RWPE1 (cell line): ENCODE data around the gene RERE.

Source experiments
- CTCF ChIA-PET: fragments of 350-600 bp; sonication (Branson Sonifier 250); formaldehyde crosslinking; extraction: SDS; loops from one replicate; lab custom pipeline; 2021; lab: Yijun Ruan, JAX
- POLR2A ChIA-PET: fragments of 400-600 bp; formaldehyde crosslinking; extraction: SDS; loops from one replicate; lab custom pipeline; 2020; ENCODE audit warnings: antibody characterized with exemption; ENCODE audit not compliant: low non-redundant PET; lab: Yijun Ruan, JAX
- DNase-seq: peaks from one replicate; pipeline ENCODE4 v3.0.0; 2012; ENCODE audit warnings: low spot score
- H3K27ac ChIP-seq: fragments of 450-650 bp; 2 replicates; pipeline ENCODE4 v1.5.1; 2017
- TF ChIP-seq, protein P1 (sequence below): fragments of 450-650 bp; conservative IDR thresholded peaks from 2 replicates; pipeline ENCODE4 v1.5.1; 2017; ENCODE audit warnings: low read depth, mild to moderate bottlenecking

RERE gene

DNA sequence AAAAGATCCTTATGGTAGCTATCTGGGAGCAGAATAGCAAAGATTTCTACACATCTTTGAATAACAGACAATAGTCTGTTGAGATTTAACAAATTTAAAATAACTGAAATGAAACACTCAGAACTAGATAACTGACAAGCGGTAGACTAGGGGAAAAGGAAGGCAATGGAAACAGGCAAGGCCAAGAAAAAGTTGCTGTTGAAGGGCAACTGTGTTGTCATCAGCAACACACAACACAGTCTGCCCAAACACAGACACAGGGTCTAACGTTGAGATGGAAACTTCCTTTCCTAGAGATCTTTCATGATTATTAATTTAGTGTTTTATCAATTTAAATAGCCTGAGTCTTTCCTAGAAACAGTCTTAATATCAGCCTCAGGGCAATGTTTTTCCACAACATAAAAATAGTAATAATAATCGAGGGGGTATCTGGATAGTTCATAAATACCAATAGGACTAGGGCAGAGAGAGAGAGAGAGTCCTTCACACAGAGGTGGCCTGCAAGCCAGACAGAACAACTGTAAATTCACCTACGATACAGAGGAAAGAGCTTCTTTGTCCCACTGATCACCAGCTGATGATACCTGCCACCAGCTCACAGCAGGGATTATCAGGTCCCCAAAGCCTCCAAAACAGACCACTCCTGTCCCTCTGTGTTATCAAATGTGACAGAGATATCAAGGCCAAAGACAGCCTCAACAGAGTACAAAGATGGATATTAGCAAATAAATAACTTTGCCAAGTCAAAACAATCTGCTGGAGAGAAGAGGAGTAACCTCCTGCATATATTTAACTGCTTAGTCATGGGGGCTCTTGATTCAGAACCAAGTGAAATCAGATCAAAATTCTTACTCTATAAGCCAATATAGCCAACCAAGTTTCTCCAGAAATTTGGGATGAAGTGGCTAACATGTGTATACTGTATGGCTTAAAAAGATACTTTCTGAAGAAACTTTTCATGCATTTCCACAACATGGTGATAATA, 254.3 kb downstream of the RERE start:
- POLR2A ChIA-PET, result no interaction called here
- no peak for DNase-seq
- no peak overlapping the region for H3K27ac ChIP-seq
- TF ChIP-seq, protein P1, sequence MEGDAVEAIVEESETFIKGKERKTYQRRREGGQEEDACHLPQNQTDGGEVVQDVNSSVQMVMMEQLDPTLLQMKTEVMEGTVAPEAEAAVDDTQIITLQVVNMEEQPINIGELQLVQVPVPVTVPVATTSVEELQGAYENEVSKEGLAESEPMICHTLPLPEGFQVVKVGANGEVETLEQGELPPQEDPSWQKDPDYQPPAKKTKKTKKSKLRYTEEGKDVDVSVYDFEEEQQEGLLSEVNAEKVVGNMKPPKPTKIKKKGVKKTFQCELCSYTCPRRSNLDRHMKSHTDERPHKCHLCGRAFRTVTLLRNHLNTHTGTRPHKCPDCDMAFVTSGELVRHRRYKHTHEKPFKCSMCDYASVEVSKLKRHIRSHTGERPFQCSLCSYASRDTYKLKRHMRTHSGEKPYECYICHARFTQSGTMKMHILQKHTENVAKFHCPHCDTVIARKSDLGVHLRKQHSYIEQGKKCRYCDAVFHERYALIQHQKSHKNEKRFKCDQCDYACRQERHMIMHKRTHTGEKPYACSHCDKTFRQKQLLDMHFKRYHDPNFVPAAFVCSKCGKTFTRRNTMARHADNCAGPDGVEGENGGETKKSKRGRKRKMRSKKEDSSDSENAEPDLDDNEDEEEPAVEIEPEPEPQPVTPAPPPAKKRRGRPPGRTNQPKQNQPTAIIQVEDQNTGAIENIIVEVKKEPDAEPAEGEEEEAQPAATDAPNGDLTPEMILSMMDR, result no peak
- CTCF ChIA-PET, result interaction anchor here (0.6 to 3.1 kb wide), 5 partner anchors 8 to 286 kb away, joined by 3 to 11 read pairs (median 3); no protein-coding TSS in a partner anchor

DNA sequence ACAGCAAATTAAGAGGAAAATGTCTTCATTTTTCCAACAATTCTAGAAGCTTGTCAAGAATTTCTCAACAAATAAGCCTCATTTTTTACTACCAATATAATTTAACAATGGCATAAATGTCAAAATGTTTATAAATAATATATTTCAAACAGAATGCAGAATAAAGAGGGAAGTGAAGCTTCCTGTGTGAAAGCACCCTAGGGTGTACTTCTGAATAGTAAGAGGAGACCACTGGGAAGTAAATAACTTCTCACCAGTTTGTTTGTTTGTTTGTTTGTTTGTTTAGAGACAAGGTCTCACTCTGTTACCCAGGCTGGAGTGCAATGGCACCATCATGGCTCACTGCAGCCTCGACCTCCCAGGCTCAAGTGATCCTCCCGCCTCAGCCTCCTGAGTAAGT, 255.2 kb downstream of the RERE start:
- TF ChIP-seq, protein P1, result no peak
- no peak overlapping the region for H3K27ac ChIP-seq
- ChIA-PET CTCF (interaction anchor here (0.7 to 3.1 kb wide), 4 partner anchors 9 to 287 kb away, joined by 3 to 11 read pairs (median 3); no protein-coding TSS in a partner anchor), POLR2A (no interaction called here)
- DNase-seq, result no peak

DNA sequence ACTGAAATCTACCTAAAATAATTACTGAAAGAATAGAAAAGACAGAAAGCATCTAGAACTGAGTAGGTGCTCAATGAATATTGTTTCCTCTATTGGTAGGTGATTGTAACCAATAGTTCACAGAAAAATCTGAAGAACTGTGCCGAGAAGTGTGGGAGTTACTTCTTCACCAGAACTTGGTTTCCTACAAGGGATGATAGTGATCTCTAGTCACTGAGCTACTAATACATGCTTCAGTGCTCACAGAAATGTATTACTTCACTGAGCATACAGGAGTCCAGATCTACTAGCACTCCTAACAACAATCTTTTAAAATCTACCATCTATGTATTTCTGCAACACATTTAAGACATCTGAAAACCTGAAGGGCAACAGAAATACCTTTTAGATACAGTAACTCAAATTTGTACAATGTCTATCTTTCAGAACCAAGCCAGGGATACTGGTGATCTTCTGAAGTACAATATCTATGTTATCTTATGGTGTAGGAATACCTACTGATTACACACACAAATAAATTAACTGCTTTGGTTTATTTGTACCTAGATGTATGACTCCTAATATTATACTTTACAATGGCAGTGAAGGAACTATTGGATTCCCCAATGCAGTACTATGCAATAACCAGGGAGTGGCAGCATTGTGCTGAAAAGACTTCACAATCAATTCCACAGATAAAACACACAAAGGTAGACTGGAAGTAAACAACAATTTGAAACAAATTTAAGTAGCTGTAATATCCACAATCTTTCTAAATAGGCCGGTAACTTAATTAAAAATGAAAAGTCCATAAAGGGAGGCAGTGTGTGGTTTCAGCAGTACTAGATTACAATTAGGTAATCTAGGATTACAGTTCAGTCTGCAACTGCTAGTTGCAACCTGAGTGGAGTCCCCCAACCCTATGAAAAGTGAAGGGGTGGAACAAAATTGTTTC, 256.6 kb downstream of the RERE start:
- DNase-seq, result peak; percentile 41
- TF ChIP-seq, protein P1, result peak; percentile 93
- ChIA-PET CTCF (interaction anchor here (0.5 to 3.1 kb wide), 6 partner anchors 98 to 289 kb away, joined by 3 to 11 read pairs (median 4); no protein-coding TSS in a partner anchor), POLR2A (no interaction called here)
- H3K27ac ChIP-seq, result no peak overlapping the region

DNA sequence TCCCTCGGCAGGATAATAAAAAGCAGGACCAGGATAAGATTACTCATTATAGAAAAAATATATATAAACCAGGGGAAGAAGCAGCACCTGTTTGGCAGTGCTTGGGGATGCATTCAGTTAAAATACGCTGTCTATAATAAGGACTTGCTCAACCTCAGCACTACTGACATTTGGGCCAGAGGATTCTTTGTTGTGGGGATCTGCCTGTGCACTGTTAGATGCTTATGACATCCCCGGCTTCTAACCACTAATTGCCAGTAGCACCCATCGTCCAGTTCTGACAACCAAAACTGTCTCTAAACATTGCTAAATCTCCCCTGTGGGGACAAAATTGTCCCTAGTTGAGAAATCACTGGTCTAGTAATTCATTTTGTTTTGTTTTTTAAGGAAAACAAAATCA, 257.4 kb downstream of the RERE start:
- TF ChIP-seq, protein P1, result no peak
- POLR2A ChIA-PET, result no interaction called here
- H3K27ac ChIP-seq, result no peak overlapping the region
- CTCF ChIA-PET, result no interaction called here
- DNase-seq, result no peak

DNA sequence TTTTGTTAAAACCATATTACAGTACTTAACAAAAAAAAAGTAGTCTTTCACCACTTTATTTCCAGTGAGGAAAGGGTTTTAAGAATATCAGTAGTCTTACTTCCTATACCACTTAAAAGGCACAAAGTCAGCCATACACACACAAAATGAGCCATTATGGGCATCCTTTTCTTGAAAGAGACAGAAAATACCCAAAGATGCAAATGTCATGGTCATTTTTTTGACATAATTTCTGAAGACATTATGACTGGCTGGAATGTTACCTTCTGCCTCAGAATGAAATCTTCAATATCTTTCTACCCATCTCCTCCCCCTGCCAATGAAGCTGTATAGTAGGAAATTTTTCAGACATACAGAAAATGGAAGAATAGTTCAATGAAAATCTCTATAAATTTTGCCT, 261.9 kb downstream of the RERE start:
- POLR2A ChIA-PET, result no interaction called here
- CTCF ChIA-PET, result no interaction called here
- no peak for DNase-seq
- no peak overlapping the region for H3K27ac ChIP-seq
- TF ChIP-seq, protein P1, result no peak
